NT2/D1 (cell line): ENCODE measurements around the gene PTX4.

Experiments
- SUZ12 ChIP-seq: IDR thresholded peaks from 2 replicates; pipeline ENCODE4 v1.6.1; 2011; ENCODE audit not compliant: insufficient read length, insufficient read depth; ENCODE audit errors: extremely low read depth
- YY1 ChIP-seq: IDR thresholded peaks from 2 replicates; pipeline ENCODE4 v1.6.1; 2011; ENCODE audit not compliant: insufficient read length, insufficient read depth
- ZNF274 ChIP-seq: IDR thresholded peaks from 2 replicates; pipeline ENCODE4 v1.6.1; 2011; ENCODE audit warnings: mild to moderate bottlenecking, low read depth, low read length

- TF ChIP-seq SUZ12 = no peak
- no peak for TF ChIP-seq ZNF274
- no peak for TF ChIP-seq YY1
Observed at GRCh38 chr16:1472974-1473373, 15.8 kb downstream of the PTX4 start.
